ENCODE measurements around the gene ITGB1. TPM values are rescaled to one million over a fixed set of nuclear protein-coding genes. Genes with fewer than 3 reads are reported as not detected.
A peak's percentile ranks its signal among the peaks of the same experiment; 100 is the strongest.

ITGB1 gene
- total RNA-seq, 1 experiment from 2014 or later = 223 TPM

DNA sequence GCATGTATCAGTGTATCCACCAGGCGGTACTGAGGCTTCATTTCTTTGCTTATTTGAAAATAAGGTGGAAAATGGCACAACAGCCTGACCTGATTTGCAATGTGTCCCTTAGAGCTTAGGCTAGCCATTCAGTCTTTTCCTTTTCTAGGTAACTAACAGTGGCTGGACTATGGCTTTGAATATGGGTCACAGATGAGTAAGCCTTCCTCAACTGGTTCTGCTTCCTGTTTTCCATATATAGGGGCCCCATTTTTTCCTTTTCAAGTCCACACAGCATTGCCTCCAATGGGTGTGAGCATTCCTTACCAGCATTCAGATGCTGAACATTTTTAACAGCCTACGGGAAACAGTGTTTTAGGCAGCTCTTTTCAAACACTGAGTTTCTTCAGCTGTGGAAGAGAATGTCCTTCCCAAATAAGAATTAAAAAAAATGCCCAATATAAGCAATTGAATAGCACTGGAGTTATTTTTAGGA lies 3.9 kb upstream of the ITGB1 start:
- no peak overlapping the region for H3K4ac ChIP-seq (ENCODE audit: low read depth, low read length)
- H3K27ac ChIP-seq (ENCODE audit: insufficient read length, low read depth, low read length) = peak overlapping the region; percentile 89
- H2AK5ac ChIP-seq (ENCODE audit: insufficient read length, low read length) = no peak overlapping the region
- H2BK5ac ChIP-seq (ENCODE audit: insufficient read length, low read length) = no peak overlapping the region
- H3K23me2 ChIP-seq (ENCODE audit: insufficient read length, low read depth, low read length, poor library complexity, severe bottlenecking) = peaks cover 11% of the 10 kb centered on the region
- peak overlapping the region; percentile 4 for H3K4me2 ChIP-seq (ENCODE audit: insufficient read depth, insufficient read length, low read length)
- no peak for DNase-seq
- no peaks in the 10 kb centered on the region; a peak in 2 of 7 replicates for H3K36me3 Mint-ChIP-seq (ENCODE audit: insufficient read depth in 1 of 3, low read depth in 3 of 3)
- no peak overlapping the region for H2BK12ac ChIP-seq (ENCODE audit: insufficient read length, low read depth, low read length)
- peak overlapping the region in 1 of 2 experiments; percentile 12; a peak in 1 of 5 replicates for H3K4me3 Mint-ChIP-seq
- H4K8ac ChIP-seq (replicated peaks; ENCODE audit: insufficient read length, low read depth, low read length) = no peak overlapping the region
- no peak overlapping the region for H3K23ac ChIP-seq (ENCODE audit: insufficient read length, low read depth, low read length)
- H4K5ac ChIP-seq (ENCODE audit: insufficient read length, low read depth, low read length) = no peak overlapping the region
- no peak overlapping the region for H2BK20ac ChIP-seq (ENCODE audit: low read depth, low read length, poor library complexity, severe bottlenecking)
- no peak overlapping the region for H3T11ph ChIP-seq (ENCODE audit: low read length)
- no peaks in the 10 kb centered on the region; the same call in 1 of the 2 replicates for H3K4me1 ChIP-seq (ENCODE audit: insufficient read depth, low read length)
- H3K14ac ChIP-seq (ENCODE audit: insufficient read depth, low read length) = no peak overlapping the region
- no peaks in the 10 kb centered on the region for H3K27me3 ChIP-seq (ENCODE audit: insufficient read depth, low read length)
- TF ChIP-seq, protein P1, sequence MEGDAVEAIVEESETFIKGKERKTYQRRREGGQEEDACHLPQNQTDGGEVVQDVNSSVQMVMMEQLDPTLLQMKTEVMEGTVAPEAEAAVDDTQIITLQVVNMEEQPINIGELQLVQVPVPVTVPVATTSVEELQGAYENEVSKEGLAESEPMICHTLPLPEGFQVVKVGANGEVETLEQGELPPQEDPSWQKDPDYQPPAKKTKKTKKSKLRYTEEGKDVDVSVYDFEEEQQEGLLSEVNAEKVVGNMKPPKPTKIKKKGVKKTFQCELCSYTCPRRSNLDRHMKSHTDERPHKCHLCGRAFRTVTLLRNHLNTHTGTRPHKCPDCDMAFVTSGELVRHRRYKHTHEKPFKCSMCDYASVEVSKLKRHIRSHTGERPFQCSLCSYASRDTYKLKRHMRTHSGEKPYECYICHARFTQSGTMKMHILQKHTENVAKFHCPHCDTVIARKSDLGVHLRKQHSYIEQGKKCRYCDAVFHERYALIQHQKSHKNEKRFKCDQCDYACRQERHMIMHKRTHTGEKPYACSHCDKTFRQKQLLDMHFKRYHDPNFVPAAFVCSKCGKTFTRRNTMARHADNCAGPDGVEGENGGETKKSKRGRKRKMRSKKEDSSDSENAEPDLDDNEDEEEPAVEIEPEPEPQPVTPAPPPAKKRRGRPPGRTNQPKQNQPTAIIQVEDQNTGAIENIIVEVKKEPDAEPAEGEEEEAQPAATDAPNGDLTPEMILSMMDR (conservative IDR thresholded peaks at IDR 0.05) = 0 out of 3 replicates have a peak, but pooled peaks have one; percentile 13
- H3K56ac ChIP-seq (ENCODE audit: insufficient read length, low read depth, low read length) = no peak overlapping the region
- no peak overlapping the region for H3K9ac ChIP-seq (ENCODE audit: extremely low read depth, insufficient read length, low read length)
- H3K27ac Mint-ChIP-seq = peak overlapping the region; percentile 67 to 96 (median 83); a peak in 5 of 7 replicates
- no peak overlapping the region for H2AFZ ChIP-seq (ENCODE audit: low read length)
- WGBS (ENCODE audit: extremely low coverage, insufficient read length, low lambda C conversion rate) = no CpG with 5 or more reads among the region's 2 CpGs
- no peaks in the 10 kb centered on the region for H4K20me1 ChIP-seq (ENCODE audit: control insufficient read depth, insufficient read depth, insufficient read length)
- H3K79me1 ChIP-seq (ENCODE audit: insufficient read depth, low read depth, low read length, poor library complexity, severe bottlenecking) = no peaks in the 10 kb centered on the region
- H3K4me1 Mint-ChIP-seq = peaks cover 41 to 45% of the 10 kb centered on the region in 2 experiments
- H3K18ac ChIP-seq (ENCODE audit: insufficient read length, low read depth, low read length) = no peak overlapping the region
- H3K9me3 Mint-ChIP-seq = no peaks in the 10 kb centered on the region
- no peak overlapping the region for H2BK15ac ChIP-seq (ENCODE audit: low read depth, low read length)
- no peaks in the 10 kb centered on the region for H3K27me3 Mint-ChIP-seq (ENCODE audit: low read depth)
- H2BK120ac ChIP-seq (ENCODE audit: low read depth, low read length, poor library complexity, severe bottlenecking) = no peak overlapping the region
- no peak overlapping the region for H4K91ac ChIP-seq (ENCODE audit: insufficient read length, low read depth, low read length)
- peaks cover 6% of the 10 kb centered on the region; the same call in 1 of the 2 replicates for H3K79me2 ChIP-seq (ENCODE audit: insufficient read depth, low read length)
- no peaks in the 10 kb centered on the region for H3K9me3 ChIP-seq (ENCODE audit: control insufficient read depth, low read depth, low read length)

Data from H9 (cell line).